NCI-H2196 treated with DMSO at 0.1 percent for 48 hours (cell line): ENCODE data around the gene TGFB2.
"Not testable (repeated sequence)": the region's sequence is repeated elsewhere in the genome, so short reads cannot be mapped to it uniquely, and the experiment has no call there.

Experiments
- DNase-seq: peaks from one replicate; lab custom pipeline; 2025; ENCODE audit not compliant: unreplicated experiment; lab: John Stamatoyannopoulos, UW

The TGFB2 gene

DNA sequence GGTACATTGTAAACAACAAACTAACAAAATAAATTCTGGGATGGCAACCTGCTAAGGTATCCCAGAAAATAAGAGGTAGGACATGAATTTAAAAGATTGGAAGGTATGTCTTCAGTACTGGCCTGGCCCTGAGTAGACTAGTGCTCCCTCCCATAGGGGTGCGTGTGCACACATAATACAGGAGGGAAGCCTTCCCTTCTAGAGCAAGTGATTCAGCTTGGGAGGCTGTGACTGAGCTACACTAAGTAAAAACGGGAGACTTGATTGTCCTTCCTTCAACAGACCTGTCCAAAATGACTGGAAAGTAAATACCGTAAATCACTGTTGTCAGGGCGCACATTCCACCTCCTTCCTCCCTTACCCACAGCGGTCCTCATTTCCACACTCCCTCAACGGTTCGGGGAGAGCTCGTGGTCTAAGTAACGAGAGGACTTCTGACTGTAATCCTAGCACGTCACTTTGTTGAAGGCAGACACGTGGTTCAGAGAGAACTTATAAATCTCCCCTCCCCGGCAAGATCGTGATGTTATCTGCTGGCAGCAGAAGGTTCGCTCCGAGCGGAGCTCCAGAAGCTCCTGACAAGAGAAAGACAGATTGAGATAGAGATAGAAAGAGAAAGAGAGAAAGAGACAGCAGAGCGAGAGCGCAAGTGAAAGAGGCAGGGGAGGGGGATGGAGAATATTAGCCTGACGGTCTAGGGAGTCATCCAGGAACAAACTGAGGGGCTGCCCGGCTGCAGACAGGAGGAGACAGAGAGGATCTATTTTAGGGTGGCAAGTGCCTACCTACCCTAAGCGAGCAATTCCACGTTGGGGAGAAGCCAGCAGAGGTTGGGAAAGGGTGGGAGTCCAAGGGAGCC lies at the start of gene TGFB2:
Gene TGFB2, plus strand, starts transcription at position 523 of the 859 bp plus-strand sequence. CDS start 1,366 bp downstream, outside the sequence.
- DNase-seq, result no peak

DNA sequence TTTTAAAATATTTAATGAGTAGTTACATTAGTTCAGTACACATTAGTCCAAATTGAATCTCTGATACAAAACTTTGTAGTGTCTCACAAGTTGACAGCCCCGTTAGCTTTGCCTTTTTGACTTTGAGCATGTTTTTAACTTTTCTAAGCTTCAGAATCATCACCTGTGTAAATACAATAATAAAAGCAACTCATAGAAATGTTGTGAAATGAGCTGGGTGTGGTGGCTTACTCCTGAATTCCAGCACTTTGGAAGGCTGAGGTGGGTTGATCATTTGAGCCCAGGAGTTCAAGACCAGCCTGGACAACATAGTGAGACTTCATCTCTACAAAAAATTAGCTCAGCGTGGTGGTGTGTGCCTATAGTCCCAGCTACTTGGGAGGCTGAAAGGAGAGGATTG lies 49.0 kb upstream of the TGFB2 start:
- no peak for DNase-seq

DNA sequence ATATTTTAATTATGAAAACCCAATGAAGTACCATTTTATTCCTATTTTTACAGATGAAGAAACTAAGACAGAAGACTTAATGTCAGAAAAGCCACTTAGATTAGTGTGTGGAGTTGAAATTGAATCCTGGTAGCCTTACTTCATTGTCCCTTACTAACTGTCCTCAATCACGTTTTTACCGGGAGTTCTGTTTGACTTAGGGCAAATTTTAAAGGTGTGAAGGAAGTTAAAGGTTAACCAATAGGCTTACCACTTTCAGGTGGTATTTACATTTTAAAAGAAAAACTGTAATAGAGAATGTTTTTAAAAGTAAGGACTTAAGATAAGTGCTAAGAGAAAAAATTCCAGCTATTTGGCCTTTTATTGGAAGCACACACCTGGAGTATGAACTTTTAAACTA lies 47.7 kb upstream of the TGFB2 start:
- no peak for DNase-seq

DNA sequence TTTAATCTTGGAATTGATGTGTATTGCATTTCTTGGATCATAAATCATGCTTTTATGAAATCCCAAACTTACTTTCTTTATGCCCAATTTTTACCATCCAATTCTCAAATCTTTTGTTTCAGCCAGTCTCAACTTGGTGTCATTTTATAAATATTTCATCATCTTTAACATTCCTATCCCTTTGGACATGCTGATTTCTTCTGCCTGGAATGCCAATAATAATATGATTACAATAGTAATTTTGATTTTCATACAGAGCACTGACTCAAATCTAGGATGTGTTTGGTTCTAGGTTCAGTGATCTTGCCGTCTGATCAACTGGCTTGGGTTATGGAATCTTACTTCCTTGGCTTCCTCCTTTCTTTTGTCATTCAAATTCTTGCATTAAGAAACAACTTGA lies 47.3 kb upstream of the TGFB2 start:
- no peak for DNase-seq

DNA sequence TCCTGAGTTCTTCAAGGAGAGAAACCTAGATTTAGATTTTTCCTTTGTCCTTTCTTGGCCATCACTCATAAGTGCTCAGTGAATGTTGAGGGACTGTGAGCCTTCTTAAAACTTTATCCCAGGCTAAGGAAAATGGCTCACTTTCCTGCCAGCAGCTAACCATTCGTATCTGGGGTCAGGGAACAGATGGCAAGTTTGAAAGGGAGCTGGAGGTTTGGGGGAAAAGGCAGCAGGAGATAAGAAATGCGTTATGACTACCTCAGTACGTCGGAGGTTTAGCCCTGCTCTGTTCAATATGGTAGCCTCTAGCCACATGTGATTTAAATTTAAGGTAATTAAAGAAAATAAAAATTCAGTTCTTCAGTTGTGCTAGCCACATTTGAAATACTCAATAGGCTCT lies 46.7 kb upstream of the TGFB2 start:
- no peak for DNase-seq

DNA sequence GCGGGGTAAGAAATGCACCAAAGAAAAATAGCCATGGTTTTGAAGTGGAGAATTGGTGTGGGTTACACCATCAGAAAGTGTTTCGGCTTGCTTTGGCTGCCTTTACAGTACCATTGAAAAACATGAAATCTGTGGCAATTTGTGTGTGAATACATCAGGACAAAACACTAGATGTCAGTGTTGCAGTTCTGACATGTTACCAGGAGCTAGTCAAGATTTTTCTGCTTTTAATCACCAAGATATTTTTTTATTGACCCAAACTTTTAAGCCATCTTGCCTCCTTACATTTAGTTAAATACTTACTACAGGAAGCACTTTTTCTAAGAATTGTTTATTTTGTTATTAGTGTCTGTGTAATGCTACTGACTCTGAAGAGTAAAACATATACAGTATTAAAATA lies 45.7 kb upstream of the TGFB2 start:
- no peak for DNase-seq

DNA sequence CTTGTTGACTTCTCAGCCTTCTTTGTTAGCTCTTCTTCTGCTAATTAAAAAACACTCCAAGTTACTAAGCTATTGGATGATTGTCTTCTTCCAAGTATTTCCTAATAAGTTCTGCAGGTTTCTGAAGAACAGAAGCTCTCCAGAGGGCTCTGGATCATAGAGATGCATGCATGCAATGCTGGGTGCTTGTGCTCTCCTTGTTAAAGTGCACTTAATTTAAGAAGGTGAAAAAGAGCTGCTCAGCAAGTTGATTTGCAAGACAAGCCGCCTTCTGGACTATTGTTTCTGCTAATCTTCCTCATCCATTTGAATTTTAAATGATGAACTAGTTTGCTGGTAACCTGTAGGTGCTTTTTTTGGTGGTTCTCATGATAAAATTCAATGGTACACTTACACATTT lies 43.9 kb upstream of the TGFB2 start:
- no peak for DNase-seq

DNA sequence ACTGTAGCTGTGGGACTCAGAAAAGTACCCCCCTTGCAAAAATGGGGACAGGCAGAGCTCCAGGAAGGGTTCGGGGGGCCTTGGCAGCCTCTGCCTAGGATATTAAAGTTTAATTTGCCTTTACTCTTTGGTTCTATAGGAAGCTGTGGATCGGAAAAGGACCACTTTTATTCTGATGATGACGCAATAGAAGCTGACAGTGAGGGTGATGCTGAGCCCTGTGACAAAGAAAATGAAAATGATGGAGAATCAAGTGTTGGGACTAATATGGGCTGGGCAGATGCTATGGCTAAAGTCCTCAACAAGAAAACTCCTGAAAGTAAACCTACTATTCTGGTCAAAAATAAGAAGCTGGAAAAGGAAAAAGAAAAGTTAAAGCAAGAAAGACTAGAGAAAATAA lies 43.0 kb upstream of the TGFB2 start:
- DNase-seq, result no peak

DNA sequence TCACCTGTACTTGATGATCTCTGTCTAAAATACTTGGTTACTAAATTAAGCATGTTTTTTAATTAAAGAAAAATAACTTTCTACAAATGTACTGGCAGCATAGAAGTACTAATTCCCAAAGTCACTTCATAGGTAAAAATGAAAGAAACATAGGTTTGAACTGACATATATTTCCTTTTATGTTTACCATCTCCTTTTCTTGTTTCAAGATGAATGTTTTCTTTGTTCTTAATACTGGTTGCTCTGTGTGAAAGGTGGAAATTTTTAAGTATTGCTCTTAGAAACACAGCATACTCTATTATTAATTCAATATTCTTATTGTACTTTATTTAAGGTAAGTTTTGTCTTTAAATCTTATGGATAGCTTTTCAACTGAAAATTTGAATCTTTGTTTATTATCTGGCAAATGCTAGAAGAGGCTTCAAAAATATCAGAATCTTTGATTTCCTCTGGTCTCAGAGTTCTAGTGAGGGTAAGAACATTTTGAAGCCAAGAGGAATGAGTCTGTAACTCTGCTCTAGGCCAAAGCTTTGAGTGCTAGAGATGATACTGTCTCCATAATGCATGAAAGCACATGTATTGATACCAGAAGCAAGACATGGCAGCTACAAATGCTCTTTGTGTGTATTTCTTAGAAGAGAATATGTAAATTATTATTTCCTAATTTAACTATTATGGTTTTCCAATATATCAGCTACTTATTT lies 41.8 kb upstream of the TGFB2 start:
- DNase-seq, result no peak

DNA sequence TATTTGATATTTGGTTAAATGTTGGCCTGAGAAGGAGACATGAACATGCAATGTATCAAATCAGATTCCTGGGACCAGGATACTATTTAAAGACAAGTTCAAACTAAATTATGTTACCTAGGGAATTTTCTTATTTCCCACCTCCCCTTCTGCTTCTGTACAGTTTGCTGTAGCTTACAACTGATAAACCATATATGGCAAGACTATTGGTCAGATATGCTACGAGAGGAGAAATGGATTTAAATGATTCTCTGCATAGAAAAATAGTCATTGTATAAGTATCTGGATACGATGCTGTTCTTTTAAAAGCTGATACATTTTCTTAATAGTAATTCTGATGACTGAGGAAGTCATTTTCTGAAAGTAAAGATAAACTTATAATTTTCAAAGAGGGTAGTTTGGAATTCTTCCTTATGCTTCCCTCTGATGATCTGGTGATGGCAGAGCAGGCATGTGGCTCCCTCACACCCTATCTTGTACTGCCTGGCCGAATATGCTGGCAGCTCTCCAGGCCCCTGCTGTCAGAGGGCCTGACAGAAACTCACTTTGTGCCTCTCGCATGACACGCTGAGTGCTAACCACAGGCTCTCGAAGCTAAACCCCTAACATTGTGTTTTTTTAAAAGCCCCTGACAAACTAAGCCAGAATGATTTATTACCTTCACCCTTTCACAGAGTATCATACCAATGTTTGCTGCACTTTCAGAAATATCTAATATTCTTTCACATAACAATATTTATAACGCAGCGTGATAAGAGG lies 40.7 kb upstream of the TGFB2 start:
- no peak for DNase-seq

DNA sequence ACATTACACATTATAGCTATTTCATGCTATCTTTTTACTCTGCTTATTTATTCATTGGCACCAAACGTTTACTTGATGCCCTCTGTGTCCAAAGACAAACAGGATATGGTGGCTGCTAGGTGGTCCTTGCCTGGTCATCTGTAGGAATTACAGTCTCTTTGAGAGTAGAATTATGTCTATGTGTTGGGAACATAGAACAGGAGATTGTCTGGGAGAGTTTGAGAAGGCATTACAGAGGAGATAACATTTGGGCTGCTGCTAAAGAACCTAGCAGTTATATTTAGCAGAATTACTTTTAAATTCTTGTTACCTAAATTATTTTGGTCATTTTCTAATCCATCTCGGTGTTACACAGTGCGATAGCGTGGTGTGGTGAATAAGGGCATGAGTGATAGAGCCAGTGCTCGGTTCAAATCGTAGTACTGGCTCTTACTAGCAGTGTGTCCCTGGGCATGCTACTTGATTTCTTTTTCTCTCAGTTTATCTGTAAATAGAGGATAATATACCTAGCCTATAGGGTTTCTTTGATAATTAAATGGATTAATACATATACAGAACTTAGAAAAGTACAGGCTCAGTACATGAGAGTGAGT lies 39.6 kb upstream of the TGFB2 start:
- no peak for DNase-seq

DNA sequence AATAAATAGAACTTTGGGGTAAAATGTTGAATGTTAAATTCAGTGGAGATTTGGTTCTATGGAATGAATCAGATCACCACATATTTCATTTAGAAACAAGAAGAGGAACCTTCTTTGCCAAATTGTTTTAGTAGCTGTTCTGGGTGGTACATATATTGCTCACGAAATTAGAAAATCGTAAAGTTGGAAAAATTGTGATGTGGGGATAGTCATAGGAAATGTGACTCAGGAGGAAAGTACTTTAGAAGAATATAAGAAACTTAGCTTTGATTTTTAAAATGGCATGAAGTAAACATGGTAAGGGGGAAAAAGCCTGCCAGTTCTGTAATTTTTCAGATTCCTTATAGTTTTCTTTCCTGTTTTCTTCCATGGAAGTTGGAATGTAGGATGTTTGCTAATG lies 32.6 kb upstream of the TGFB2 start:
- DNase-seq, result no peak

DNA sequence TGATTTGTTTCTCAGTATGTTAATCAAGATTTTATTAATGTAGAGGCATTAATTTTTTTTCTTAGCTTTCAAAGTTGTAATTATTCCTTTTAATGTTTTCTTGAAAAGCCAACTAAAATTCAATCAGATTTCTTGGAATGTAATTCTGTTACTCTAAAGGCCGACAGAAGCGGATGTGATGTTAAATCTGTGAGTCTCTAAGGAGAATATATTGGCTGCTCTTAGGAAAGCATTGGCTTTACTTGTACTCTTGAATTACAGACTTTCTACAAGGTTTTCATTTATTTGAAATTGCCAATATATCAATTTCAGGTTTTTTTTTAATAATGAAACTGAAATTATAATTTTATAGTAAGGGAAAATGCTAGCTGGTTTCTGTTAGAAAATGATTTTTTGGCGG lies 30.8 kb upstream of the TGFB2 start:
- DNase-seq, result no peak

DNA sequence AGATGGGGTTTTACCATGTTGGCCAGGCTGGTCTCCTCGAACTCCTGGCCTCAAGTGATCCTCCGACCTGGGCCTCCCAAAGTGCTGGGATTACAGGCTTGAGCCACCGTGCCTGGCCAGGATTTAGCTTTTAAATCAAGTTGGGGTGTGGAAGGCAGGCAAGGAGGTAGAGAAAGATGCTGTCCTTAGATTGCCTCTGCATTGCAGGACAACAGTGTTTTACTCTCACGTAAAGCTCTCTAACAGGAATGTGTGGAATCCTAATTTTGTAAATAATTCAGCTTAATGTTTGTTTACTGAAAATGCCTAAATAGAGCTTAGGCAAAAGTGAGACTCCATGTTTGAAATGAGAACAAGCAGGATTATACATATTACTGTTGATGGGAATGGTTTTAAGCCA lies 29.5 kb upstream of the TGFB2 start:
- no peak for DNase-seq

DNA sequence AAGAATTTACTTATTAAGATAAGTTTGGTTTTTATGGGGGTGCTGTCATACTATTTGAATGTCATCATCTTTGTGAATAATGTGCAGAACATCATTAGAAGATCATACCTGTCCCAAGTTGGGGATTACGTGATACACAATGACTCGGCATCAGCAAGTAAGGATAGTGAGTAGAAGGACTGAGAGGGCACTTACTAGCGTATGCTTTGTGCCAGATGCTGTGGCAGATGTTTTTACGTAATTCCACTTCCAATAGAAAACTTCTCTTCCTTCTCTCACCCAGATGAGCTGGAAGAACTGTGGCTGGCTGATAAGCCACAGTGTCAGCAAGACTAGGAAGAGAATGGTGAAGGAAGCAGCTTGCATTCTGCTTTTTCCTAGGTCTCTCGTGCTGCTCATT lies 28.1 kb upstream of the TGFB2 start:
- no peak for DNase-seq

DNA sequence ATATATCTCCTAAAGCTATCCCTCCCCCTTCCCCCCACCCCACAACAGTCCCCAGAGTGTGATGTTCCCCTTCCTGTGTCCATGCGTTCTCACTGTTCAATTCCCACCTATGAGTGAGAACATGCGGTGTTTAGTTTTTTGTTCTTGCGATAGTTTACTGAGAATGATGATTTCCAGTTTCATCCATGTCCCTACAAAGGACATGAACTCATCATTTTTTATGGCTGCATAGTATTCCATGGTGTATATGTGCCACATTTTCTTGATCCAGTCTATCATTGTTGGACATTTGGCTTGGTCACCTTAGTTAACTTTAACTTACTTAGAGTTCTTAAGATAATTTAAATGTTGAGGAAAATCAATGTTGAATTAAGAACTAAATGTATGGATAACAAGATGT lies 25.0 kb upstream of the TGFB2 start:
- DNase-seq, result not testable (repeated sequence)

DNA sequence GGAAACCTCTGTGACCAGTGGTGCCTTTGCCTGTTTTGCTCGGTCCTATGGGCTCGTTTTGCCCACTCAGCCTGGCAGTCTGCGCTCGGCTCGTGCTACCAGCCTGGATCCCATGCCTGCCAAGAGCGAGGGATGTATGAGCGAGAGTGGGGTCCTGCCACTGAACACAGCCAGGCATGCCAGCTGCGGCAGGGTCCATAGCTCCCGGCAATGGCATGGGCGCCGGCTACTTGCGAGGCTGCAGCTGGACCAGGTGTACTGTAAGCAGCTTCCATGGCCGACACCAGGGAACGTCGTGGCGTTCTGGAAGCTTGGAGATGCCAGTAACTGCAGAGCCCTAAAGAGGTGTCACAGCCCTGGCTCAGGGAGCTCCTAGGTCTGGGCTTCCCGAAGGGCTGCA lies 22.4 kb upstream of the TGFB2 start:
- DNase-seq, result no peak

DNA sequence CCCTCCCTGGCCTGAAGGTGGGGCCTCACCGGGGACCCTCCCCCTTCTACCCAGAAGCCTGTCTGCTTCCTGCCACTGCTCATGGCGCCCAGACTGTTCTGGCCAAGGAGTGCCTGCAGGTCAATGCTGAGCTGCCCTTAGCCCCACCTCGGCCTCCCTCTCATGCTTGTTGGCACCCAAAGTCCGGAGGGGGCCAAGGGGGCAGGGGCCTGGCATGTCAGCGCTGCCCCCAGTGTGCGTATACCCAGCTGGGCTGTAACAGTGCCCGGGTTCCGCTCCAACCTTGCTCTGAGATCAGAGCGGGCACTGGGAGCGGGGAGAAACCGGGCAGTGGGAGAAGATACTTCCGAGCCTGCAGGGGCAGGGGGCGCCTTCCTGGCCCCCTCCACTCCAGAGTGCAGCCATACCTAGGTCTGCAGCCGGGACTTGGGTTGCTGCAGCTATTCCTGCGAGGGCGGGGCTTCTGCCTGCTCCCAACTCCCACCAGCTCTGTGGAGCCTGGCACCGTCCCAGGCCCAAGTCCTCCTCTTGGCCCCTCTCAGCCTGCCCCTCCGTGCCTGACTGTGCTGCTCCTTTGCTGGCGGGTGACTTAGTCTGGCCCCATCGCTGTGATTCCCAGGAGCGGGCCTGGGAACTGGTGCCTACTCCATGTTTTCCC lies 21.4 kb upstream of the TGFB2 start:
- no peak for DNase-seq

DNA sequence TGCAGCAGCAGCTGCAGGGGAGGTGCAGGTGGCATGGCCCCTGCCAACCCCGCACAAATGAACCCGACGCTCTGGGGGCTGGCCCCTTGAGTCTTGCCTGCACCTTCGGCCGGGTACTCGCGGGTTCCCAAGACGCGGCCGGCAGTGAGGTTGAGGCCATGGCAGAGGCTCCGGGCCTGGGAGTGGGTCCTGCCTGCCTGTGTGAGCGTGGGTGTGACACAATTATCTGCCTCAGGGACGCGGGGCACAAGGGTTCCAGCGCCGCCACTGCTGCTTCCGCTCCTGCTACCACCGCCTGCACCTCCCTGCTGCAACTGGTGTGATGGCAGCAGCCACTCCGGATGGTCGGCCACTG lies 20.9 kb upstream of the TGFB2 start:
- DNase-seq, result no peak

DNA sequence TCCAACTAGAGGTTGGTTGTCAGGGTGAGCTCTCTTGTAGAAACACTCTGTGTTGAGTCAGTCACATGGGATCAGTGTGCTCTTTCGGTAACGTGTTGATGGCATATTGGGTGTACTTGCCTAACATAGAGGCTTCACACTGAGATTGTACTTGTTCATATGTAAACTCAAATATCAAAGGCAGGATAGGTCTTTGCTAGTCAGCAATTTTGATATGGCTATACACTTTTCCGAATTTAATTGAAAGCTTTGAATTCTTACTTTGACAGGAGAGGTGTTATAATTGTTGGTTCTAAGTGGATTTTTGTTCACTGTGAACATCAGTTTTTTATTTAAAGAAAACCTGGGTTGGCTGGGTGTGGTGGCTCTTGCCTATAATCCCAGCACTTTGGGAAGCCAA lies 16.4 kb upstream of the TGFB2 start:
- no peak for DNase-seq

DNA sequence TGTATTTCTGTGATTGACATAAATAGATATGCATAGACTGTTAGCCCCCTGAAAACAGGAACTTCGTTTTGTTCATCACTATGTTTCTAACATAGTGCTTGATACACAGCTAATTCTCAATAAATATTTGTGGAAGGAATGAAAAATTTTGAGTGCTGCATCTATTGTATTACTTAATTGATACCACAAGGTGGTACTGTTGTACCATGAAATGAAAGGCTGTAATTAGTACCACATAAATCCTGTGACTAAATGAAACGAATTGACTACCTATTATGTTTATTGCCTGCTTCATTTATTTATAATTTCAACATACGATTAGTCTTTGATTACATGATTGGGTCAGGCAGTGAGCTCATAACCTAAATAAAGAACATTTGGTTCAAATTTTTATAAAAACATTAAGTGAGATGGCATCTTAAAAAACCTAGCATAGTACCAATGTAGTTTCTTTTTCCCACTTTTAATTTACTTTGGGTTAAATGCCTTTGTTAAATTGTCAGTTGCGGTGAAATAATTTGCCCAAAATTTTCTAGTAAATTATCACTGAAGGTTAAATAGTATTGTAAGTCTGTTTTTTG lies 15.0 kb upstream of the TGFB2 start:
- DNase-seq, result no peak
